Mesodermal cell (in vitro differentiated cells): ENCODE measurements around the gene ATN1.
A peak's percentile ranks its signal among the peaks of the same experiment; 100 is the strongest.

Experiments
- H3K27ac ChIP-seq: 2 replicates; pipeline ENCODE4 v1.7.0; 2013; ENCODE audit warnings: mild to moderate bottlenecking, low read depth, low read length, moderate library complexity; ENCODE audit not compliant: severe bottlenecking
- H3K36me3 ChIP-seq: 2 replicates; pipeline ENCODE4 v1.7.1; 2013; ENCODE audit warnings: mild to moderate bottlenecking, low read length, moderate library complexity; ENCODE audit not compliant: control insufficient read depth, insufficient read depth
- H3K4me1 ChIP-seq: one replicate; pipeline ENCODE4 v1.7.1; 2013; ENCODE audit warnings: mild to moderate bottlenecking, low read length; ENCODE audit not compliant: insufficient read depth, control insufficient read depth, poor library complexity, severe bottlenecking
- H3K4me3 ChIP-seq: 2 replicates; pipeline ENCODE4 v1.7.0; 2013; ENCODE audit warnings: low read length, control low read depth, mild to moderate bottlenecking; ENCODE audit not compliant: insufficient read depth, poor library complexity, severe bottlenecking; ENCODE audit errors: extremely low read depth
- H3K9me3 ChIP-seq: 2 replicates; pipeline ENCODE4 v1.7.1; 2013; ENCODE audit warnings: mild to moderate bottlenecking, low read length, moderate library complexity; ENCODE audit not compliant: control insufficient read depth
- WGBS, 2 experiments: methylation state at CpG; one replicate each; pipeline ENCODE4 v1.1.5; 2013; ENCODE audit warnings: missing lambda C conversion rate in 2 of 2; ENCODE audit not compliant: insufficient coverage in 2 of 2; 5-methylcytosine and 5-hydroxymethylcytosine counted together

The ATN1 gene

GRCh38 chr12:6937481-6938352 lies 10.0 kb downstream of the ATN1 start:
- peak overlapping the region; percentile 38 for H3K4me3 ChIP-seq
- H3K4me1 ChIP-seq: peaks cover 18% of the 10 kb centered on the region
- peaks cover 86% of the 10 kb centered on the region for H3K36me3 ChIP-seq
- peak overlapping the region; percentile 91 for H3K27ac ChIP-seq
- 10 to 11% methylated on average over 48 to 72 of the region's 80 CpGs for WGBS, 2 experiments
- no peaks in the 10 kb centered on the region for H3K9me3 ChIP-seq

GRCh38 chr12:6938353-6939190 lies 10.8 kb downstream of the ATN1 start:
- peaks cover 77% of the 10 kb centered on the region for H3K36me3 ChIP-seq
- H3K4me1 ChIP-seq: peaks cover 24% of the 10 kb centered on the region
- H3K27ac ChIP-seq: peak overlapping the region; percentile 72
- H3K9me3 ChIP-seq: no peaks in the 10 kb centered on the region
- WGBS, 2 experiments: 93 to 94% methylated on average over 20 to 30 of the region's 32 CpGs
- H3K4me3 ChIP-seq: peak overlapping the region; percentile 38

GRCh38 chr12:6939191-6939540 lies 11.4 kb downstream of the ATN1 start:
- Histone ChIP-seq H3K27ac (no peak overlapping the region), H3K4me1 (peaks cover 22% of the 10 kb centered on the region), H3K9me3 (no peaks in the 10 kb centered on the region), H3K4me3 (no peak overlapping the region), H3K36me3 (peaks cover 71% of the 10 kb centered on the region)
- 93 to 98% methylated on average over 2 of the region's 2 CpGs for WGBS, 2 experiments

GRCh38 chr12:6941267-6941666 lies 13.5 kb downstream of the ATN1 start:
- H3K4me3 ChIP-seq: no peak overlapping the region
- peak overlapping the region; percentile 16 for H3K27ac ChIP-seq
- 96 to 97% methylated on average over 9 to 12 of the region's 12 CpGs for WGBS, 2 experiments
- H3K4me1 ChIP-seq: peaks cover 38% of the 10 kb centered on the region
- H3K36me3 ChIP-seq: peaks cover 51% of the 10 kb centered on the region
- H3K9me3 ChIP-seq: no peaks in the 10 kb centered on the region

- Histone ChIP-seq H3K27ac (peak overlapping the region; percentile 16), H3K4me1 (peaks cover 43% of the 10 kb centered on the region)
- 100% methylated on average over 1 of the region's 12 CpGs; no CpG with 5 or more reads in 1 of the 2 experiments for WGBS, 2 experiments
Measured at GRCh38 chr12:6941782-6942181, 14.0 kb downstream of the ATN1 start.

GRCh38 chr12:6942331-6942665 lies 14.5 kb downstream of the ATN1 start:
- H3K4me3 ChIP-seq: no peak overlapping the region
- 92 to 98% methylated on average over 6 to 11 of the region's 11 CpGs for WGBS, 2 experiments
- peaks cover 42% of the 10 kb centered on the region for H3K4me1 ChIP-seq
- H3K27ac ChIP-seq: peak overlapping the region; percentile 100
- peaks cover 40% of the 10 kb centered on the region for H3K36me3 ChIP-seq
- H3K9me3 ChIP-seq: no peaks in the 10 kb centered on the region

More at GRCh38 chr12:6941782-6942181, 14.0 kb downstream of the ATN1 start:
- no peak overlapping the region for H3K4me3 ChIP-seq
- no peaks in the 10 kb centered on the region for H3K9me3 ChIP-seq
- peaks cover 46% of the 10 kb centered on the region for H3K36me3 ChIP-seq

GRCh38 chr12:6943389-6943721 lies 15.6 kb downstream of the ATN1 start:
- Histone ChIP-seq H3K4me1 (peaks cover 40% of the 10 kb centered on the region), H3K27ac (peak overlapping the region; percentile 100), H3K9me3 (no peaks in the 10 kb centered on the region), H3K4me3 (peak overlapping the region; percentile 50), H3K36me3 (peaks cover 37% of the 10 kb centered on the region)
- WGBS, 2 experiments: 1 to 7% methylated on average over 7 to 8 of the region's 13 CpGs

- Histone ChIP-seq H3K4me1 (peaks cover 40% of the 10 kb centered on the region), H3K36me3 (peaks cover 32% of the 10 kb centered on the region), H3K4me3 (peak within 1 kb of the TSS; percentile 50), H3K27ac (peak within 1 kb of the TSS; percentile 100), H3K9me3 (no peaks in the 10 kb centered on the region)
- 0 to 1% methylated on average over 21 to 27 of the region's 31 CpGs for WGBS, 2 experiments
Measured at GRCh38 chr12:6943722-6944380, 16.1 kb downstream of the ATN1 start, which contains the start of the genes C12orf57 and RNU7-1. TSS of gene C12orf57 (plus strand) at chr12:6944022. CDS start at chr12:6944122, 100 bp downstream. TSS of gene RNU7-1 (plus strand) at chr12:6943816.

- H3K9me3 ChIP-seq: no peaks in the 10 kb centered on the region
- peaks cover 25% of the 10 kb centered on the region for H3K36me3 ChIP-seq
- H3K4me1 ChIP-seq: peaks cover 40% of the 10 kb centered on the region
- peak overlapping the region; percentile 50 for H3K4me3 ChIP-seq
- WGBS, 2 experiments: 0% methylated on average over 28 to 34 of the region's 48 CpGs
- H3K27ac ChIP-seq: peak overlapping the region; percentile 100
Measured at GRCh38 chr12:6944381-6945186, 16.8 kb downstream of the ATN1 start.

GRCh38 chr12:6945613-6946012 lies 17.9 kb downstream of the ATN1 start:
- 91 to 95% methylated on average over 11 of the region's 11 CpGs for WGBS, 2 experiments
- H3K9me3 ChIP-seq: no peaks in the 10 kb centered on the region
- H3K4me3 ChIP-seq: no peak overlapping the region
- H3K27ac ChIP-seq: no peak overlapping the region
- peaks cover 41% of the 10 kb centered on the region for H3K4me1 ChIP-seq
- peaks cover 15% of the 10 kb centered on the region for H3K36me3 ChIP-seq
